Umbilical cord (tissue), 2 donors: ENCODE results near the gene CYTH3. TPM values are rescaled to one million over a fixed set of nuclear protein-coding genes. Genes with fewer than 3 reads are reported as not detected.
"Not testable (repeated sequence)": the region's sequence is repeated elsewhere in the genome, so short reads cannot be mapped to it uniquely, and the experiment has no call there.

ENCODE experiments used
- DNase-seq: peaks from one replicate; pipeline ENCODE4 v3.0.0-alpha.2; 2015; ENCODE audit warnings: low spot score
- total RNA-seq: library from RNA; depleted of rRNA; stranded (reverse); fragments of >200 nt; gene quantifications from one replicate; pipeline ENCODE4 v1.2.3, GENCODE V29; 2014; ENCODE audit warnings: low replicate concordance; ENCODE audit not compliant: insufficient read depth

The CYTH3 gene
- total RNA-seq, 1 donor from 2014 or later, result 31.1 TPM

GRCh38 chr7:6232534-6232933 lies 39.9 kb downstream of the CYTH3 start:
- no peak for DNase-seq

GRCh38 chr7:6232116-6232515 lies 40.3 kb downstream of the CYTH3 start:
- no peak for DNase-seq

GRCh38 chr7:6231184-6231583 lies 41.2 kb downstream of the CYTH3 start:
- DNase-seq, result no peak

- DNase-seq, result not testable (repeated sequence)
These were observed 43.1 kb downstream of the CYTH3 start for GRCh38 chr7:6229284-6229683.

- DNase-seq, result peak; percentile 89
These were observed 43.8 kb downstream of the CYTH3 start for GRCh38 chr7:6228361-6229229.

- peak; percentile 73 for DNase-seq
These were observed 45.1 kb downstream of the CYTH3 start for GRCh38 chr7:6227294-6227846.

GRCh38 chr7:6226194-6226799 lies 46.1 kb downstream of the CYTH3 start:
- DNase-seq, result peak; percentile 73

GRCh38 chr7:6223411-6223810 lies 49.0 kb downstream of the CYTH3 start:
- DNase-seq, result not testable (repeated sequence)

GRCh38 chr7:6223010-6223409 lies 49.4 kb downstream of the CYTH3 start:
- not testable (repeated sequence) for DNase-seq

GRCh38 chr7:6221340-6222319 lies 50.8 kb downstream of the CYTH3 start:
- DNase-seq, result no peak

- DNase-seq, result no peak
These were observed 54.1 kb downstream of the CYTH3 start for GRCh38 chr7:6218329-6218728.

- no peak for DNase-seq
These were observed 60.4 kb downstream of the CYTH3 start for GRCh38 chr7:6212008-6212407.

- no peak for DNase-seq
These were observed 61.6 kb downstream of the CYTH3 start for GRCh38 chr7:6210621-6211372.

- DNase-seq, result no peak
These were observed 63.1 kb downstream of the CYTH3 start for GRCh38 chr7:6209340-6209739.

GRCh38 chr7:6208573-6209328 lies 63.7 kb downstream of the CYTH3 start:
- no peak for DNase-seq

GRCh38 chr7:6205971-6206660 lies 66.3 kb downstream of the CYTH3 start:
- DNase-seq, result peak; percentile 9

- no peak for DNase-seq
These were observed 69.0 kb downstream of the CYTH3 start for GRCh38 chr7:6203381-6203780.

- no peak for DNase-seq
These were observed 70.3 kb downstream of the CYTH3 start for GRCh38 chr7:6202117-6202516.

- no peak for DNase-seq
These were observed 71.5 kb downstream of the CYTH3 start for GRCh38 chr7:6200971-6201370.
